A549 treated with Mapracorat at 1 μM for 4 hours (cell line): ENCODE measurements around the gene EPN2. TPM values are rescaled to one million over a fixed set of nuclear protein-coding genes. Genes with fewer than 3 reads are reported as not detected.

Experiments used
- total RNA-seq: library from RNA; stranded (reverse); fragments of 200-300 nt; extraction: Qiagen RNA extraction; gene quantifications from 5 replicates; pipeline ENCODE4 v1.2.3, GENCODE V29; 2022

EPN2 gene
- 43.8 to 59.4 TPM (median 54.5 TPM) in 5 replicates for total RNA-seq

GRCh38 chr17:19237139-19237388 is at the start of gene EPN2:
Gene EPN2 (plus strand): TSS chr17:19237366. CDS start chr17:19283120, 45,754 bp downstream.

GRCh38 chr17:19362277-19363113 is 125.3 kb downstream of the EPN2 start, which contains the start of gene B9D1:
Gene B9D1 (minus strand): TSS chr17:19362723. CDS start chr17:19362569, 154 bp downstream.

GRCh38 chr17:19378416-19379360 is 141.5 kb downstream of the EPN2 start, which contains the start of gene MAPK7:
Gene MAPK7 (plus strand): TSS chr17:19378498. CDS start chr17:19378901, 403 bp downstream.

Other genes with a start within 250 kb of the EPN2 start
- gene FAM83G, start 232.6 kb upstream of the EPN2 start, total RNA-seq, result 26.2 to 39.4 TPM (median 35.6 TPM) in 5 replicates
- 0.20 to 0.50 TPM (median 0.29 TPM) in 5 replicates for gene GRAP, start 190.4 kb upstream of the EPN2 start, total RNA-seq
- 0.22 TPM in 1 of 5 replicates, not detected in the others for gene GRAPL, start 109.8 kb upstream of the EPN2 start, total RNA-seq
- 46.5 to 49.8 TPM (median 48.7 TPM) in 5 replicates for gene B9D1, start 125.4 kb downstream of the EPN2 start, total RNA-seq
- 23.2 to 28.2 TPM (median 25.4 TPM) in 5 replicates for gene MAPK7, start 141.1 kb downstream of the EPN2 start, total RNA-seq
- gene MFAP4, start 149.8 kb downstream of the EPN2 start, total RNA-seq, result 0.08 to 0.13 TPM (median 0.09 TPM) in 3 of 5 replicates, not detected in the others
- 0.57 to 1.4 TPM (median 0.92 TPM) in 5 replicates for gene RNF112, start 173.9 kb downstream of the EPN2 start, total RNA-seq